ENCODE data around the gene NOTO.
A peak's percentile ranks its signal among the peaks of the same experiment; 100 is the strongest.

NOTO gene

DNA sequence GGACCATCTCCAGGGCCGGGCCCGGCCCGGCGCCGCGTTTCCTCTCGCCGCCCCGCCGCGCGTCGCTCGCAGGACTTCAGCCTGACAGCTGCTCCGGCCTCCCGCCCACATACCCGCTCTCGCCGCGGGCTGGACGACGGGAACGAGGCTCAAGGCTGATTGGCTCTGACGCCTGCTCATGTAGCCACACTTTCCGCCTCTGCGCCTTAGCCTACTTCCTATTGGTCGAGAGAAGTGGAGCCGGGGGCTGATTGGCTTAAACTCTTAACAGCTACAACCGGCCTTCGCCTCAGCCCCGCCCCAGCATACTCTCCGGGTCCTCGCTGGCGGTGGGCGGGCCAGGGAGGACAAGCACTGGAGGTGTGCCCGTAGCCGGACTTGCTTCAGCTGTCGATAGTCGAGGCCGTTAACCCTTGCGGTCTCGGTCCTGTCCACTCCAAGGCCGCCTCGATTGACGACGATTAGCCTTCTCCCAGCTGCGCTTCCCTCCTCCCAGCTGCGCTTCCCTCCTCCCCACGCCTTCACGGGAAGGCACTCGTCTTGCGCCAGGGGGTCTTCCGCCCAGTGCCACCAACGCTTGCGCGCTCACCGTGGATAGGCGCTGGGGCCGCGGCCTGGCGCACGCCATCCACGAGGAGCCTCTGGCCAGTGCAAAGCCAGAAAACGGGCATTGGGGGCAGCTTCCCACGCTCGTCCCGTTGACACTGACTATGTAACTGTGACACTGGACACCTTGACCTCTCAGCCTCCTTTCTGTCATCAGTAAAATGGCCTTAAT, 31.0 kb downstream of the NOTO start, which contains the start of gene PRADC1:
TSS of gene PRADC1 (minus strand) at position 86 of the 778 bp plus-strand sequence. CDS start at position 7, 79 bp downstream.
- ATAC-seq (replicated peaks) (peak; percentile 78), DNase-seq (peak; percentile 88 to 93 (median 90))
- Mint-ChIP-seq H3K4me1 (ENCODE audit: low read depth in 2 of 2) (peaks cover 28 to 33% of the 10 kb centered on the region in 2 donors), H3K27me3 (no peaks in the 10 kb centered on the region), H3K9me3 (no peaks in the 10 kb centered on the region), H3K36me3 (ENCODE audit: insufficient read depth) (peaks cover 29% of the 10 kb centered on the region), H3K4me3 (peak within 1 kb of the TSS; percentile 96 to 99), H3K27ac (peak within 1 kb of the TSS; percentile 97 to 98)

DNA sequence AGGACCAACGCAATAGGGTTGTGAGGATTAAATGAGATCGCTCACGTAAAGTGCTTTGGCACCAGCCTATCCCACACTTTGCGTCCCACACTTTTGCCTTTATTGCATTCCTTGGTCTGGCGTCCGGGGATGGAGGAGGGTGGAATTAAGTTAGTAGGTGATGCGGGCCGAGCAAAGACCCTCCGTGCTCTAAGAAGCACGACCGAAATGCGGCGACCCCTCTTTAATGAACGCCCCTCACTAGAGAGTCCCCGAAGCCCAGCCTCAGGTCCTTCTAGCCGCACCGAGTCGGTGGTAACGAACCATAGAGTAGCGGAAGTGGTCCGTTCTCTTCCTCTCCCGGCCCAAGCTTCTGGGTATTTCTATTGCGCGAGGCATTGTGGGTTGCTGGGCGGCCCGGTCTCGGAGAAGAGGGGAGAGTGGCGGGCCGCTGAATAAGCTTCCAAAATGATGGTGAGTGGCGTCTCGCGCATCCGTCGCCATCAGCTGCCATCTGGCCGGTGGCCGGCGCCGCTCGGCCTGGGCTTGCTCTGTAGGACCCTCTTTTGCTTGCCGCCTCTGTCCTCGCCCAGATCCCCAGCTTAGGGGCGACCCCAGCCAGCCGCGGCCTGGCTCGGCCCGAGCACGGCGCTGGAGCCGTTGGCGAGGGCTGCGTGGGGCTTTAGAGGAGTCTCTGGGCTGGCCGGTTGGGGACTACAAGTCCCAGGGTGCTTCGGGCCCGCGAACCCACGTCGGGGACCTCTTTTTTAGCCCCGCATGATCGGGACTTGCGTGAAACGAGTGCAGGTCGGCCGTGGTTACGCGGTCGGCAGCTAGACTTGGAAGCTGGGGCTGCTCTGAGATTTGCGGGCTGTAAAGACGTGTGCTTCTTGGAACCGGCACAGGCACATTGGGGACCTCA, 31.8 kb downstream of the NOTO start, which contains the start of gene CCT7:
TSS of gene CCT7 (plus strand) at position 377 of the 901 bp plus-strand sequence. CDS start at position 448, 71 bp downstream.
- H3K36me3 Mint-ChIP-seq (ENCODE audit: insufficient read depth) = peaks cover 27% of the 10 kb centered on the region
- H3K27me3 Mint-ChIP-seq = no peaks in the 10 kb centered on the region
- peak within 1 kb of the TSS; percentile 96 to 99 for H3K4me3 Mint-ChIP-seq
- peak within 1 kb of the TSS; percentile 97 to 98 for H3K27ac Mint-ChIP-seq
- H3K9me3 Mint-ChIP-seq = no peaks in the 10 kb centered on the region
- ATAC-seq (replicated peaks) (peak; percentile 75), DNase-seq (peak; percentile 83 to 87 (median 87))
- peaks cover 29 to 33% of the 10 kb centered on the region in 2 donors for H3K4me1 Mint-ChIP-seq (ENCODE audit: low read depth in 2 of 2)

DNA sequence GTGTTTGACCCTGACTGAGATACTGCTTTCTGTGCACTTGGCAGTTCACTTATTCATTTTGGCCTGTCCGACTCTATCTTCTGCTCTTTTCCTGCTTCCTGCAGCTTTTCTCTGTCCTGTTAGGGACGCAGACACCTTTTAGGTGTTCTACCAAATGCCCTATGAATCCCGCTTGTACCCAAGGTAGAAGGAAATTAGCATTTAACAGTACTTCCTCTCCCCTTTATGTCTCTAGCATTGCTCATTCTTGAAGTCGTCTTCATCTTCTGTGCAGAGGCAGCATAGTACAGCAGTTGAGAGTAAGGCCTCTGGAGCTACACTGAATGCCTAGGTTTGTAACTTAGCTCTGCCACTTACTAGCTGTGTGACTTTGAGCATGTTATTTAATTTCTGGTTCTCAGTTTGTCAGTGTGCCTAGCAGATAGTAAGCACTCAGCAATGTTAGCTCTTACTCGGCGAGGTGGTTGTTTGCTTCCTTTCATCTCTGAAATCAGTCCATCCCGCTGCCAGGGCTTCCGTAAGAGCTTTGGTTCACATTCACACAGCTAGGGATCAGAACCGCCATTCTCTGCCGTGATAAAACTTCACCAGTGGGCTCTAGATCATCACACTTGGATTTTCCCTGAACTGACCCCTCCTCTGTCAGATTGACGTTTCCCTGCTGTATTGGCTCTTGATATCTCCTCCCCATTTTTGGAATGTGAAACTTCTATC, 33.1 kb downstream of the NOTO start:
- peaks cover 36 to 39% of the 10 kb centered on the region in 2 donors for H3K4me1 Mint-ChIP-seq (ENCODE audit: low read depth in 2 of 2)
- DNase-seq = peak in 1 of 3 experiments; percentile 6
- H3K27me3 Mint-ChIP-seq = no peaks in the 10 kb centered on the region
- ATAC-seq (replicated peaks) = no peak
- no peaks in the 10 kb centered on the region for H3K9me3 Mint-ChIP-seq
- H3K27ac Mint-ChIP-seq = peak overlapping the region; percentile 97 to 98
- peak overlapping the region; percentile 96 to 99 for H3K4me3 Mint-ChIP-seq
- H3K36me3 Mint-ChIP-seq (ENCODE audit: insufficient read depth) = peaks cover 33% of the 10 kb centered on the region

DNA sequence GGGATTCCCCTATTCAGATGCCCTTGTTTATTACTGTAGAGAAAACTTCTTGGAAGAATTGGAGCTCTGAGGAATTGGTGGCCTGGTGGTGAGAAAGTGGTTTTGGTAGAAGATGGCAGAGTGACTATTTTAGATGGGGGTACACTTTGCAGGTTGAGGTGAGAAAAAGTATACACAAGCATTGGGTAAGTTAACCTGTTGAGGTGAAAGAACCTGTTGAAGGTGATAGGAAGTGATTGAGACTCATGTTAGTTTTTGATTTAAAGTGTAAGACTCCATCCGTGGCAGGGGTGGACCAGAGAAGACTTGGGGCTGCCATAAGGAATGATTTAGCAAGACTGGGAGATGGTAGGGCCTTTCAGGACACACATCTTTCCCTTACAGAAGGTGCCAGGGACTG, 34.8 kb downstream of the NOTO start:
- Mint-ChIP-seq H3K27ac (peak overlapping the region in 1 of 2 donors; percentile 22), H3K27me3 (no peaks in the 10 kb centered on the region), H3K4me1 (ENCODE audit: low read depth in 2 of 2) (peaks cover 36 to 37% of the 10 kb centered on the region in 2 donors), H3K36me3 (ENCODE audit: insufficient read depth) (peaks cover 46% of the 10 kb centered on the region), H3K9me3 (no peaks in the 10 kb centered on the region), H3K4me3 (no peak overlapping the region)
- ATAC-seq (replicated peaks) (no peak), DNase-seq (no peak)

DNA sequence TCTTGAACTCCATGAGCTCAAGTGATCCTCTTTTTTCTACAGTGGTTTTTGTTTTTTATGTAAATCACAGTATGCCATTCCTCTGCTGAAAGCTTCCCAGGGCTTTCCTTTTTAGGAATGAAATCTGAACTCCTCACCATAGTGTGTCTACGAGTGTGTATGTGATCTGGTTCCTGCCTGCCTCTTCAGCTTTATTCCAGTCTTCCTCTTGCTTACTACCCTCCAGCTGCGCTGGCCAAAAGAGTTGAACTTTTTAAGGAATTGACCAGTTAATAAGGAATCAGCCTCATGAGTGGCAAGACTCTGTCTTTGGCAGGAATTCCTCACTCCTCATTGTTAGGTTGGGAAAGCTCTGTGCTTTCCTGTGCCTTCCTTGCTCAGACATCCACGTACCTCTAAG, 35.8 kb downstream of the NOTO start:
- peak overlapping the region; percentile 63 to 76 for H3K27ac Mint-ChIP-seq
- H3K27me3 Mint-ChIP-seq = no peaks in the 10 kb centered on the region
- H3K36me3 Mint-ChIP-seq (ENCODE audit: insufficient read depth) = peaks cover 52% of the 10 kb centered on the region
- H3K4me3 Mint-ChIP-seq = no peak overlapping the region
- no peak for ATAC-seq (replicated peaks)
- peaks cover 34 to 38% of the 10 kb centered on the region in 2 donors for H3K4me1 Mint-ChIP-seq (ENCODE audit: low read depth in 2 of 2)
- no peak for DNase-seq
- H3K9me3 Mint-ChIP-seq = no peaks in the 10 kb centered on the region

DNA sequence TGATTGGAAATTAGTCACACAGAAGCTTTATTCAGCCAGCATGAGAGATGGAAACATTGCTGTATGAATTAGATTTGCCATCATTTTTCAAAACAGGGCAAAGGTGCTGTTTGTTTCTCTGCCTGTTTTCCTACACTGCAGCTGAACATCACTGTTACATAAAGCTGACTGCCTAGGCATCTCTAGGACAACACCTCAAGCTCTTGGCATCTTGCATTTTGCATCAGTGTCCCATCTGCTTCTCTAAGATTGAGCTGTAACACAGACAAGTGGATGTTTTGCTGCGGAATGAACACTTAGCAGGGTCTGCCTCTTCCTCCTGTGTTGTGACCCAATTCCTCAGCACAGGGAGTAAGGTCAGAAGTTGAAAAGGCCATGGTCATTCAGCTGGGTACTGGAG, 36.6 kb downstream of the NOTO start:
- DNase-seq (no peak), ATAC-seq (replicated peaks) (no peak)
- H3K9me3 Mint-ChIP-seq = no peaks in the 10 kb centered on the region
- H3K27ac Mint-ChIP-seq = peak overlapping the region; percentile 63 to 68
- H3K36me3 Mint-ChIP-seq (ENCODE audit: insufficient read depth) = peaks cover 51% of the 10 kb centered on the region
- H3K27me3 Mint-ChIP-seq = no peaks in the 10 kb centered on the region
- peaks cover 32 to 40% of the 10 kb centered on the region in 2 donors for H3K4me1 Mint-ChIP-seq (ENCODE audit: low read depth in 2 of 2)
- no peak overlapping the region for H3K4me3 Mint-ChIP-seq

DNA sequence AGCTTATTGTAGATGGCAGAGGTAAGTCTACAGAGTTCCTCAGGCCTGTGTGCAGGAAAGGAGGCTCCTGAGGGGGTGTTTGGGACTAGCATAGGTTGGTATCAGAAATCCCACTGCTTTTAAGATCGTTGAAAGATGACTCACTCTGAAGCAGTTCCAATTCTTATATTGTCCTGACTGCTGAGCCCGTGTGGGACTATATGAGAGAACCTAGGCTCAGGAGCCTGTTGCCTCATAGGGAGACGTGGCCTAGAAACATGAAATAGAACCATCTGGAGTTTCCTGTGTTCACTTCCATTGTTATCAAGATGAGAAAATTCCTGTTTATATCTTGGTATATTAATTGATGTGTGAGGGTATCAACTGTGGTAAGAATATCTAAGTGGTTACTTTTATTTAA, 37.4 kb downstream of the NOTO start:
- peak overlapping the region; percentile 63 to 68 for H3K27ac Mint-ChIP-seq
- H3K36me3 Mint-ChIP-seq (ENCODE audit: insufficient read depth) = peaks cover 47% of the 10 kb centered on the region
- no peaks in the 10 kb centered on the region for H3K9me3 Mint-ChIP-seq
- DNase-seq (no peak), ATAC-seq (replicated peaks) (no peak)
- H3K4me1 Mint-ChIP-seq (ENCODE audit: low read depth in 2 of 2) = peaks cover 28 to 38% of the 10 kb centered on the region in 2 donors
- no peaks in the 10 kb centered on the region for H3K27me3 Mint-ChIP-seq
- H3K4me3 Mint-ChIP-seq = no peak overlapping the region

DNA sequence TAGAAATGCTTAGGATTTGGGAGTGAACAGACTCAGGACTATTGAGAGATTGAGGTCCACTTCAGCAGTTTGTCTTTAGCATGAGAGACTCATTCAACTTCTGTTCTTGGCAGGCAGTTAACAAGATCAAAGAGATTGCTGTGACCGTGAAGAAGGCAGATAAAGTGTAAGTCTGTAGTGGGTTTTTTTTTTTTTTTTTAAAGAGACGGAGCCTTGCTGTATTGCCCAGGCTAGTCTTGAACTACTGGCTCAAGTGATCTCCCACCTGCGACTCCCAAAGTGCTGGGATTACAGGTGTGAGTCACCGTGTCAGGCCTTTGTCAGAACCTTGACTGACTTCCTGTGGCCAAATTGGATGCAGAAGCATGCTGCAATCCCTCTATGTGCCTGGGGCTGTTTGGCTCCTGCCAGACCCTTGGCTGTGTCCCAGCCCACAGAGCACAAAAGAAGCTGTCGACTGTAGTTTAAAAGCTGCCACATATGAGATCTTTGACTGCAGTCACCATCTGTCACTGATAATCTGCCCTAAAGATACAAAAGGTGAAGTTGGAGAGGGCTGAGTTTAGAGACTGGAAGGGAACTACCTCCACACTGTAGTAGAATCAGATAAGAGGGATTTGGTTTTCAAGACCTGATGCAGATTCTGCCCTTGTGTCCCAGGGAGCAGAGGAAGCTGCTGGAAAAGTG, 41.7 kb downstream of the NOTO start:
- no peak for ATAC-seq (replicated peaks)
- H3K27ac Mint-ChIP-seq = no peak overlapping the region

DNA sequence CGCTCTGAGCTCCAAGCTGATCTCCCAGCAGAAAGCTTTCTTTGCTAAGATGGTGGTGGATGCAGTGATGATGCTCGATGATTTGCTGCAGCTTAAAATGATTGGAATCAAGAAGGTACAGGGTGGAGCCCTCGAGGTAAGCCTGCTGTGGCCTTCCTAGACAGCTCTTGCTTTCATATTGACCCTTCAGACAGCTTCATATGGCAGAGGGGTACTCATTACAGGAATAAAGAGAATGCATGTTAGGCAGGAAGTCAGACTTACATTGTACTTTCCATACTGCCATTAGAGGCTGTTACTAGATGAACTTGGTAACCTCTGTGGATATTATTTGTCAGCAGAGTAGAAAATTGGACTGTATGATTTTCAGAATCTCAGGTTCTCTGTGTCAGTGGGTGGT, 42.2 kb downstream of the NOTO start:
- DNase-seq = no peak
- Mint-ChIP-seq H3K4me1 (ENCODE audit: low read depth in 2 of 2) (peaks cover 4 to 21% of the 10 kb centered on the region in 2 donors), H3K36me3 (ENCODE audit: insufficient read depth) (peaks cover 80% of the 10 kb centered on the region), H3K4me3 (no peak overlapping the region), H3K27ac (no peak overlapping the region), H3K27me3 (no peaks in the 10 kb centered on the region), H3K9me3 (no peaks in the 10 kb centered on the region)
- ATAC-seq (replicated peaks) = no peak

More for the DNA sequence above, 41.7 kb downstream of the NOTO start:
- no peaks in the 10 kb centered on the region for H3K9me3 Mint-ChIP-seq
- peaks cover 8 to 26% of the 10 kb centered on the region in 2 donors for H3K4me1 Mint-ChIP-seq (ENCODE audit: low read depth in 2 of 2)
- no peak overlapping the region for H3K4me3 Mint-ChIP-seq
- no peaks in the 10 kb centered on the region for H3K27me3 Mint-ChIP-seq
- no peak for DNase-seq
- H3K36me3 Mint-ChIP-seq (ENCODE audit: insufficient read depth) = peaks cover 75% of the 10 kb centered on the region

DNA sequence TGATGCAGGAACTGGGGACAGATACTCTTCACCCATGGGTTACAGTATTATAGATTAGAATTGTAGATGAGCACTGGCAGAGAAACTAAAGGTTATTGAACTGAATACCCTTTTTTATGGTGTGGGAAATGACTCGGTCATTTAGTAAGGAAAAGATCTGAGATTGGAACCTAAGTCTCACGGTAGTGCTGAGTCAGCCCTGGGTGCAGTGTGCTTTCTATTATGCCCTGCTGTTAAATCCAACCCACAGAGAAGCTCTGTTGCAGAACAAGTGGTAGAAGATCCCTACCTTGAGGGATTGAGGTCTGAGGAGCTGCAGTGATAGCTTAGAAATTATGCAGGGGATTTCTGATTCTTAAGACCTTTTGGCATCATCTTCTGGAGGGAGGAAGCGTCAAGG, 44.5 kb downstream of the NOTO start:
- Mint-ChIP-seq H3K4me1 (ENCODE audit: low read depth in 2 of 2) (peaks cover 2 to 18% of the 10 kb centered on the region in 2 donors), H3K27me3 (no peaks in the 10 kb centered on the region), H3K36me3 (ENCODE audit: insufficient read depth) (peaks cover 79% of the 10 kb centered on the region), H3K4me3 (no peak overlapping the region), H3K27ac (no peak overlapping the region), H3K9me3 (no peaks in the 10 kb centered on the region)
- ATAC-seq (replicated peaks) (no peak), DNase-seq (no peak)

DNA sequence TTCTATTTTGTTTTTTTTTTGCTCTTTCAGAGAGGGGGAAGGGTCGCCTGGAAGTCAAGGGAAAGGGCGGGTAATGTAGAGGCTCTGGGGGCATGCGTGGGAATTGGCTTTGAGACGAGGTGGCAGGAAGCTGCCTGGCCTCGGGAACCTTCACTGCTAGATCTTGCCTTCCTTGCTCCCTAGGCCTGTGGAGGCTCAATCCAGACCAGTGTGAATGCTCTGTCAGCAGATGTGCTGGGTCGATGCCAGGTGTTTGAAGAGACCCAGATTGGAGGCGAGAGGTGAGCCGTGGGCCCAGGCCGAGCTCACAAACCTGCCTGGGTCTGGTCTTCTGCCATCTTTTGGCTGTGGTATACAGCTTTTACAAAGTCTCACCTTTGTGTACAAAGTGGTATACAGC, 47.3 kb downstream of the NOTO start:
- DNase-seq = no peak
- H3K27me3 Mint-ChIP-seq = no peaks in the 10 kb centered on the region
- peak overlapping the region in 1 of 2 donors; percentile 13 for H3K27ac Mint-ChIP-seq
- H3K4me3 Mint-ChIP-seq = no peak overlapping the region
- H3K4me1 Mint-ChIP-seq (ENCODE audit: low read depth in 2 of 2) = peaks cover 0 to 14% of the 10 kb centered on the region in 2 donors
- peaks cover 63% of the 10 kb centered on the region for H3K36me3 Mint-ChIP-seq (ENCODE audit: insufficient read depth)
- H3K9me3 Mint-ChIP-seq = no peaks in the 10 kb centered on the region
- no peak for ATAC-seq (replicated peaks)

DNA sequence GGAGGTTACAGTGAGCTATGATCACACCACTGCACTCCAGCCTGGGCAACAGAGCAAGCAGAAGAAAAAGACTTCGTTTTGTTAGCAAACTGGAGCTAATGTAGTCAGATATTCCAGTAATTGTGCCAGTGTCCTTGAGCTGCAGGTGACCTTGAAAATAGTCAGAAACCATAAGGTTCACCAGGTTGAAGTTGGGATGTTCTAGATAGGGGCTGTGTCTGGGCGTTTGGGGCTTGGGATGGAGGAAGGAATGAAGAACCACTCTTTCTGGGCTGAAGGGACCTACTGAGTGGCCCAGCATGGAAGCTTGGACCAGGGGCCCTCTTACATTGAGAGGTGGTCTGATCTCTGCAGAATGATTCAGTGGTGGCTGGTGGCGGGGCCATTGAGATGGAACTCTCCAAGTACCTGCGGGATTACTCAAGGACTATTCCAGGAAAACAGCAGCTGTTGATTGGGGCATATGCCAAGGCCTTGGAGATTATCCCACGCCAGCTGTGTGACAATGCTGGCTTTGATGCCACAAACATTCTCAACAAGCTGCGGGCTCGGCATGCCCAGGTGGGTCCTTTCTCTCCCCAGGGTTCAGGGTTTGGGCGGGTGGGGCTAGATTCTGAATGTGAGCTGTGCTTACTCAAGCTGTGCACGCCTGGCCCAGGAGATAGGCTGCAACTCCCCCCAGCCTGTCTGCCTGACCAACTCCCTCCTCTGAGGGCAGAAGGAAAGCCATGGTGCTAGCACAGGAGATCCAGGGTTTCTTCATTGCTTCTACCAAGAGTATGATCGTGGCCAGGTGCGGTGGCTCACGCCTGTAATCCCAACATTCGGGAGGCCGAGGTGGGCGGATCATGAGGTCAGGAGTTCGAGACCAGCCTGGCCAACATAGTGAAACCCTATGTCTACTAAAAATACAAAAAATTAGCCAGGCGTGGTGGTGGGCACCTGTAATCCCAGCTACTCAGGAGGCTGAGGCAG, 48.8 kb downstream of the NOTO start:
- Mint-ChIP-seq H3K27me3 (no peaks in the 10 kb centered on the region), H3K36me3 (ENCODE audit: insufficient read depth) (peaks cover 57% of the 10 kb centered on the region), H3K27ac (no peak overlapping the region), H3K4me1 (ENCODE audit: low read depth in 2 of 2) (peaks cover 0 to 9% of the 10 kb centered on the region in 2 donors), H3K4me3 (no peak overlapping the region), H3K9me3 (no peaks in the 10 kb centered on the region)
- DNase-seq (no peak), ATAC-seq (replicated peaks) (no peak)
